GM18507 (cell line): ENCODE results near the gene JTB.
"Not testable (repeated sequence)": the region's sequence is repeated elsewhere in the genome, so short reads cannot be mapped to it uniquely, and the experiment has no call there.

ENCODE experiments used
- DNase-seq: peaks from one replicate; pipeline ENCODE4 v3.0.0; 2011; ENCODE audit warnings: low read depth; ENCODE audit not compliant: insufficient read length; ENCODE audit errors: extremely low spot score
- FAIRE-seq: peaks from 2 replicates; lab custom pipeline; 2011; peaks lifted over from hg19 to GRCh38; lab: Jason Lieb, UNC

JTB gene

GRCh38 chr1:153977250-153978240, at the start of gene JTB:
JTB (minus strand) TSS chr1:153977674; CDS start chr1:153977252, 422 bp downstream.
- FAIRE-seq: peak; percentile 74

GRCh38 chr1:154019940-154020339, 42.5 kb upstream of the JTB start:
- no peak for DNase-seq
- no peak for FAIRE-seq

More at GRCh38 chr1:153977250-153978240, at the start of gene JTB:
- peak; percentile 72 for DNase-seq

- DNase-seq (no peak), FAIRE-seq (no peak)
Measured at GRCh38 chr1:154019269-154019668, 41.8 kb upstream of the JTB start.

- no peak for DNase-seq
- no peak for FAIRE-seq
Measured at GRCh38 chr1:154014154-154014907, 36.9 kb upstream of the JTB start.

GRCh38 chr1:154012543-154012942, 35.1 kb upstream of the JTB start:
- not testable (repeated sequence) for DNase-seq, FAIRE-seq

GRCh38 chr1:154012129-154012528, 34.7 kb upstream of the JTB start:
- DNase-seq (no peak), FAIRE-seq (no peak)

GRCh38 chr1:154006136-154006535, 28.7 kb upstream of the JTB start:
- DNase-seq (no peak), FAIRE-seq (no peak)

- no peak for DNase-seq
- no peak for FAIRE-seq
Measured at GRCh38 chr1:154000420-154000819, 22.9 kb upstream of the JTB start.

- not testable (repeated sequence) for DNase-seq, FAIRE-seq
Measured at GRCh38 chr1:153996882-153997281, 19.4 kb upstream of the JTB start.

GRCh38 chr1:153995640-153996039, 18.2 kb upstream of the JTB start:
- DNase-seq (no peak), FAIRE-seq (no peak)

GRCh38 chr1:153995202-153995601, 17.7 kb upstream of the JTB start:
- DNase-seq: no peak

GRCh38 chr1:153991806-153992205, 14.3 kb upstream of the JTB start:
- FAIRE-seq: no peak
- DNase-seq: no peak

More at GRCh38 chr1:153995202-153995601, 17.7 kb upstream of the JTB start:
- no peak for FAIRE-seq

- DNase-seq (no peak), FAIRE-seq (no peak)
Measured at GRCh38 chr1:153991151-153991630, 13.7 kb upstream of the JTB start.

- DNase-seq: peak; percentile 89
- FAIRE-seq: peak; percentile 98
Measured at GRCh38 chr1:153990468-153991150, 13.1 kb upstream of the JTB start, which contains the start of gene RPS27. RPS27 (plus strand) TSS chr1:153990762; CDS start chr1:153990797, 35 bp downstream.

- DNase-seq: no peak
- FAIRE-seq: no peak
Measured at GRCh38 chr1:153987621-153988020, 10.1 kb upstream of the JTB start.

GRCh38 chr1:153985941-153986761, 8.7 kb upstream of the JTB start, which contains the start of gene RAB13:
RAB13 (minus strand) TSS chr1:153986339; CDS start chr1:153986236, 103 bp downstream.
- FAIRE-seq (no peak), DNase-seq (no peak)

GRCh38 chr1:153985341-153985912, 8.0 kb upstream of the JTB start:
- FAIRE-seq (no peak), DNase-seq (no peak)
